ENCODE measurements around the gene DHX58.

Gene DHX58

DNA sequence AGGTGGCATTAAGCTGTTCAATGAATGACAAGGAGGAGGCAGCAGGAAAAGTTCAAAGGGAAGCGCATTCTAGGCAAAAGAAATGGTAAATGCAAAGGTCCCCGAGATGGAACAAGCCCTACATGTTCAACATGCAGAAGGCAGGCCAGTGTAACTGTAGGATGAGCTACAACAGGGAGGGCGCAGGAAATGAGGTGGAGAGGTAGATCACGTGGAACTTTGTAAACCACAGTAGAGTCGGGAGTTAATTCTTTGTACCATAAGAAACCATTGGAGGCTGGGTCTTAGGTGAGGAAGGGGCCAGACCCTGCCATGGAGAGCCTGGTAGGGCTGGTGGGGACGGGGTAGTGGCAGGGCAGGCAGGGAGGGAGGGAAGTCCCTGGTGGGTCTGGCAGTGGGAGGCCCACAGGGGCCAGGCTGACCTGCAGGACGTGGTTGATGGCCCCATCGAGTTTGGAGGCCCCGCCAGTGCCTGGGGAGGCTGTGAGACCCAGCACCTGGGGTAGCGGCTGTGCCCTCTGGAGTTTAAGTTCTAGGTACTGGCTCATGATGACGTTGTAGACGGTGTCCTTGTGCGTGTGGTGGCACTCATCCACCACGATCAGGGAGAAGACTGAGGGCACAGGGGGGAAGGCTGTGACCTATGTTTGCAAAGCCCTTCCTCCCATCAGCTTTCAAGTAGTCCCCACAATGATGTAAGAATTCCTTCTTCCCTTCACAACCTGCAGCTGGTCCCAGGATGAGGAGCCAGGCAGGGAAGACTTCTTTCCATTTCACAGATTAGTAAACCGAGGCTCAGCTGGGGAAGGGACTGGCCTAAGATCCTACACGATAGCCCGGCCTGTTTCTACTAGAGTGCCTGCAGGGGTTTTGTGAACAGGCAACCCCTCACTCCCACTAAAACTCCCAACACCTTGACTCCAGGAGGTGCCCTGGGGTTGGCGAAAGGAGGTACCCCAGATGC lies 1.9 kb downstream of the DHX58 start:
- Histone ChIP-seq H3K4me1 (ENCODE audit: control insufficient read depth, insufficient read depth, low read length) (no peaks in the 10 kb centered on the region), H3K36me3 (ENCODE audit: control insufficient read depth, insufficient read depth, low read length) (no peaks in the 10 kb centered on the region), H3K27ac (ENCODE audit: insufficient read depth, low read depth, low read length, poor library complexity, severe bottlenecking) (no peak overlapping the region), H3K4me3 (ENCODE audit: insufficient read depth, low read depth, low read length) (no peak overlapping the region), H3K9me3 (ENCODE audit: control insufficient read depth, low read length) (no peaks in the 10 kb centered on the region), H3K27me3 (ENCODE audit: control insufficient read depth, insufficient read depth, low read length, poor library complexity, severe bottlenecking) (peaks cover 12% of the 10 kb centered on the region)
- 92 to 93% methylated on average over 18 of the region's 18 CpGs for WGBS, 2 experiments

DNA sequence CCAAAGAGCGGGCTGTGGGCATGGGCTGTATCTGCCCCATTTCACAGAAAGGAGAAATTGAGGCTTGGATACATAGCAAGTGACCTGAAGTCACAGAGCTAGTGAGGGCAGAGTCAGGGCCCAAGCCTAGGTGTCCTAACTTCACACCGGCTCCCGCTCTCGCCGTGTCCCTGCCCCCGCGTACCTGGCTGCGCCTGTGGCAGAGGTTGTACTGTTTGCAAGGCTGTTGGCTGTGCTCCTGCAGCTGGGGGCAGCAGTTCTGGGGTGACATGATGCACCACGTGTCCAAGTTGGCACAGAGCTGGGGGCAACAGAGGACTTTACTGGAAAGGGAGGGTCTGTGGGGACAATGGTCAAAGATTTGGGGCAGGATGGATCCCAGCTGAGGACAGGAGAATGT lies 3.4 kb downstream of the DHX58 start:
- H3K36me3 ChIP-seq (ENCODE audit: control insufficient read depth, insufficient read depth, low read length), result no peaks in the 10 kb centered on the region
- WGBS, 2 experiments, result 95 to 97% methylated on average over 9 of the region's 9 CpGs
- no peaks in the 10 kb centered on the region for H3K4me1 ChIP-seq (ENCODE audit: control insufficient read depth, insufficient read depth, low read length)
- no peak overlapping the region for H3K27ac ChIP-seq (ENCODE audit: insufficient read depth, low read depth, low read length, poor library complexity, severe bottlenecking)
- H3K9me3 ChIP-seq (ENCODE audit: control insufficient read depth, low read length), result no peaks in the 10 kb centered on the region
- H3K27me3 ChIP-seq (ENCODE audit: control insufficient read depth, insufficient read depth, low read length, poor library complexity, severe bottlenecking), result peaks cover 12% of the 10 kb centered on the region
- no peak overlapping the region for H3K4me3 ChIP-seq (ENCODE audit: insufficient read depth, low read depth, low read length)

DNA sequence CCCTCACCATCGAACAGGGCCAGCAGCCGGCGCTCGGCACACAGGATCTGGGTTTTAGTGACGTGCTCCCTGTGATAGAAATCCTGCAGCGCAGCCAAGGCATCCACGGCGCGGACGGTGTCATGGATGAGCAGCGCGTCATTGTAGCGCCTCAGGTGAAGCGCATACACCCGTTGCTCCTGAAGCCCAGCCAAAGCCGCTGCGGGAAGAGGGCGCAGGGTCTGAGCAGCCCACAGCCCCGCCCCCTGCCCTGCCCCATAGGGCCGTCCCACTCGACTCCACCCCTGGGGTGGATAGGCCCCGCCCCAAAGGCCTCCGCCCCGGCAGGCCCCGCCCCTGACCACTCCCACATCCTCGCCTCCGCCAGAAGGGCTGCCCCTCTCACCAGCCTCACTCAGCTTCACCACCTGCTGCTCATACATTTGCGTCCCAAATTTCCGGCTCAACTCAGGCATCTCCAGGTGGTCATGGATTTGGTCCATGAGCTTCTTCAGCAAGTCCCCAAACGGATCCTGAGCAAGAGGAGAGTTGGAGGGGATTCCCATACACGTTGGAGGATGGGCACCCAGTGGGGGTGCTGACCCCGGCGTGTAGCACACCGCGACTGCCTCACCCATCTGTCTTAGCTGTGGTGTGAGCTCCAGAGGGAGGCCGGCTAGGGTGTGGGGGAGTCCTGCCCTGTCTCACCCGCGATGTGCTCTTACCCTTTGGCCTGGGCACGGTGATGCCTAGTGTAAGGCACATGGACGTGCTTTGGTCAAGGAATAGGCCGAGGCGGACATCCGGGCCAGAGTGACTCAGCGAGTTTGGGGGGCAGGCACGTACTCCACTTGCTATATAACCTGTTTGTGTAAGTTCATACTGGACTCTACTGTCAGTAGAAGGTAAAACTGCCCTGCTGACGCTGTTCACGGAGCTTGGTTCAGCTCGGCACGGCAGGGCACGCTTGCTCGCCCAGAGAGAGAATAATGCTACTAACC lies 4.6 kb downstream of the DHX58 start:
- H3K4me1 ChIP-seq (ENCODE audit: control insufficient read depth, insufficient read depth, low read length), result no peaks in the 10 kb centered on the region
- H3K9me3 ChIP-seq (ENCODE audit: control insufficient read depth, low read length), result no peaks in the 10 kb centered on the region
- no peaks in the 10 kb centered on the region for H3K36me3 ChIP-seq (ENCODE audit: control insufficient read depth, insufficient read depth, low read length)
- 29% methylated on average over 51 of the region's 51 CpGs for WGBS, 2 experiments
- no peak overlapping the region for H3K27ac ChIP-seq (ENCODE audit: insufficient read depth, low read depth, low read length, poor library complexity, severe bottlenecking)
- peaks cover 12% of the 10 kb centered on the region for H3K27me3 ChIP-seq (ENCODE audit: control insufficient read depth, insufficient read depth, low read length, poor library complexity, severe bottlenecking)
- peak overlapping the region; percentile 19 for H3K4me3 ChIP-seq (ENCODE audit: insufficient read depth, low read depth, low read length)

DNA sequence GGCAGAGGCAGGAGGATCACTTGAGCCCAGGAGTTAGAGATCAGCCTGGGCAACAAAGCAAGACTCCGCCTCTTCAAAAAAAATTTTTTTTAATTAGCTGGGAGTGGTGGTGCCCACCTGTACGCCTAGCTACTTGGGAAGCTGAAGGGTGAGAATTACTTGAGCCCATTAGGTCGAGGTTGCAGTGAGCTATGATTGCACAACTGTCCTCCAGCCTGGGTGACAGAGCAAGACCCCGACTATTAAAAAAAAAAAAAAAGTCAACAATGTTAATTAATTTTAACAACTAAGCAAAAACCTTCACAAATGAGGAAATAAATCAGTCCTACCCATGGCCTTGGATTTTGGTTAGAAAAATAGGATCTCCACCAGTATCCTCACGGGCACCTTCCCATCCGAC lies 5.4 kb downstream of the DHX58 start:
- Histone ChIP-seq H3K27me3 (ENCODE audit: control insufficient read depth, insufficient read depth, low read length, poor library complexity, severe bottlenecking) (peaks cover 12% of the 10 kb centered on the region), H3K27ac (ENCODE audit: insufficient read depth, low read depth, low read length, poor library complexity, severe bottlenecking) (no peak overlapping the region), H3K36me3 (ENCODE audit: control insufficient read depth, insufficient read depth, low read length) (no peaks in the 10 kb centered on the region), H3K4me3 (ENCODE audit: insufficient read depth, low read depth, low read length) (peak overlapping the region; percentile 19), H3K4me1 (ENCODE audit: control insufficient read depth, insufficient read depth, low read length) (no peaks in the 10 kb centered on the region), H3K9me3 (ENCODE audit: control insufficient read depth, low read length) (no peaks in the 10 kb centered on the region)
- WGBS, 2 experiments, result 56 to 57% methylated on average over 6 of the region's 6 CpGs

DNA sequence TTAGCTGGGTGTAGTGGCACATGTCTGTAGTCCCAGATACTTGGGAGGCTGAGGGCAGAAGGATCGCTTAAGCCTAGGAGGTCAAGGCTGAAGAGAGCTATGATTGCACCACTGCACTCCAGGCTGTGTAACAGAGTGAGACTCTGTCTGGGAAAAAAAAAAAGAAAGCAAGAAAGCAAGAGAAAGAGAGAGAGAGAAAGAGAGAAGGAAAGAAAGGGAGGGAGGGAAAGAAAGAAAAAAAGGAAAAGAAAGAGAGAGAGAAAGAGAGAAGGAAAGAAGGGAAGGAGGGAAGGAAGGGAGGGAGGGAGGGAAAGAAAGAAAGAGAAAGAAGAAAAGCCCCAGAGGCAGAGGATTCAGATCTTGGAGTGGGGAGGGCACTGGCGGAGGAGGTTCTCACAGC lies 6.5 kb downstream of the DHX58 start:
- Histone ChIP-seq H3K36me3 (ENCODE audit: control insufficient read depth, insufficient read depth, low read length) (no peaks in the 10 kb centered on the region), H3K9me3 (ENCODE audit: control insufficient read depth, low read length) (no peaks in the 10 kb centered on the region), H3K4me1 (ENCODE audit: control insufficient read depth, insufficient read depth, low read length) (no peaks in the 10 kb centered on the region), H3K4me3 (ENCODE audit: insufficient read depth, low read depth, low read length) (no peak overlapping the region), H3K27me3 (ENCODE audit: control insufficient read depth, insufficient read depth, low read length, poor library complexity, severe bottlenecking) (peaks cover 12% of the 10 kb centered on the region), H3K27ac (ENCODE audit: insufficient read depth, low read depth, low read length, poor library complexity, severe bottlenecking) (no peak overlapping the region)
- WGBS, 2 experiments, result 91 to 95% methylated on average over 2 of the region's 2 CpGs

DNA sequence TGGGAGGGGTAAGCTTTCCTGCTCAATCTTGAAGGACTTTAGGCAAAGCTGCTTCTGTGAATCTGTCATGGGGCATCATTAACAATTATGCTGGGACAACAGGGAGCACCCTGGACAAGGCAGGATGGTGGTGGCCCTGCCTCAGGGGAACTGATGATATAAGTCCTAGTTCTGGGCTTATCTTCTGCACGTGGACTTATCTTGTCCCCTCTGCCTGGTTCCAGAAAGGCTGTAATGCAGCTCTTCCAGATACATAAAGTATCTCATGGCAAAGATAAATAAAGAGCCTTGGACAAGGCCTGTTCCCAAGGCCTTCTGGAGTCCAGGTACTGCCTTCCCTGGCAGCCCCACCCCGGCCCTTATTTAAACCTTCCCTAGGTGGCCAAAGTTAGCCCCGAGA lies 8.2 kb downstream of the DHX58 start:
- Histone ChIP-seq H3K27ac (ENCODE audit: insufficient read depth, low read depth, low read length, poor library complexity, severe bottlenecking) (no peak overlapping the region), H3K36me3 (ENCODE audit: control insufficient read depth, insufficient read depth, low read length) (no peaks in the 10 kb centered on the region), H3K4me3 (ENCODE audit: insufficient read depth, low read depth, low read length) (no peak overlapping the region), H3K4me1 (ENCODE audit: control insufficient read depth, insufficient read depth, low read length) (no peaks in the 10 kb centered on the region), H3K9me3 (ENCODE audit: control insufficient read depth, low read length) (no peaks in the 10 kb centered on the region), H3K27me3 (ENCODE audit: control insufficient read depth, insufficient read depth, low read length, poor library complexity, severe bottlenecking) (peaks cover 12% of the 10 kb centered on the region)
- 88 to 89% methylated on average over 3 of the region's 3 CpGs for WGBS, 2 experiments

DNA sequence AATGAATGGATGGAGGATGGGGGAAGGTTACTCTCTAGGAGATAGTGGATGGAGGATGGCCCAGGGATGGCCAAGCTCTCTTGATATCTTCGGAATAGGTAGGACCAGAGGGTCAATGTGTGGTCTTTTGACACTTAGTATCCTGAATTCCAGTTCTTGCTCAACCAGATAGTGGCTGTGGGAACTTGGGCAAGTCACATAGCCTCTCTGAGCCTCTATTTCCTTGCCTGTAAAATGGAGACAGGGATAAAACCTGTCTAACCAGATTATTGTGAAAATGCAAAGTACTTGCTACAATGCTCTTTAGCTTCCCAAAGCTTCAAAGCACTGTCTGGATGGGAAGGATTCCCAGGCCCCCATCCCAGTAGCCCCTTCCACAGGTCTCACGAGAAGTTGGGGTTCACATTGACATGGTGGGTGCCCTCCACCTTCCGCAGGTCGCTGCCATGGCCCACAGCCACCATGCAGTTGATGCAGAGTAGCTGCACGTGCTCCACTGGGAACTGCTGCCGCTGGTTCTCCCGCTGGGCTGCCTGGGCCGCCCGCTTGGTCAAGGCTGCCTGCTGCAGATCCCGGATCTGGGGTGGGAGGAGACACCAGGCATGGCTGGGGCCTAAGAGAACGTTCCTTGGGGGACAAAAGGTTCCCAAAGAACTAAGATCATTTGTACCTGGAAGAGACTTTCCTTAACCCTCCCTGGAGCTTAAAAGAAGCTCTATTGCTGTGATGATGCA lies 9.1 kb downstream of the DHX58 start:
- peaks cover 21% of the 10 kb centered on the region for H3K27me3 ChIP-seq (ENCODE audit: control insufficient read depth, insufficient read depth, low read length, poor library complexity, severe bottlenecking)
- H3K27ac ChIP-seq (ENCODE audit: insufficient read depth, low read depth, low read length, poor library complexity, severe bottlenecking), result no peak overlapping the region
- no peaks in the 10 kb centered on the region for H3K36me3 ChIP-seq (ENCODE audit: control insufficient read depth, insufficient read depth, low read length)
- H3K9me3 ChIP-seq (ENCODE audit: control insufficient read depth, low read length), result no peaks in the 10 kb centered on the region
- H3K4me3 ChIP-seq (ENCODE audit: insufficient read depth, low read depth, low read length), result no peak overlapping the region
- H3K4me1 ChIP-seq (ENCODE audit: control insufficient read depth, insufficient read depth, low read length), result no peaks in the 10 kb centered on the region
- 85 to 89% methylated on average over 11 of the region's 11 CpGs for WGBS, 2 experiments

DNA sequence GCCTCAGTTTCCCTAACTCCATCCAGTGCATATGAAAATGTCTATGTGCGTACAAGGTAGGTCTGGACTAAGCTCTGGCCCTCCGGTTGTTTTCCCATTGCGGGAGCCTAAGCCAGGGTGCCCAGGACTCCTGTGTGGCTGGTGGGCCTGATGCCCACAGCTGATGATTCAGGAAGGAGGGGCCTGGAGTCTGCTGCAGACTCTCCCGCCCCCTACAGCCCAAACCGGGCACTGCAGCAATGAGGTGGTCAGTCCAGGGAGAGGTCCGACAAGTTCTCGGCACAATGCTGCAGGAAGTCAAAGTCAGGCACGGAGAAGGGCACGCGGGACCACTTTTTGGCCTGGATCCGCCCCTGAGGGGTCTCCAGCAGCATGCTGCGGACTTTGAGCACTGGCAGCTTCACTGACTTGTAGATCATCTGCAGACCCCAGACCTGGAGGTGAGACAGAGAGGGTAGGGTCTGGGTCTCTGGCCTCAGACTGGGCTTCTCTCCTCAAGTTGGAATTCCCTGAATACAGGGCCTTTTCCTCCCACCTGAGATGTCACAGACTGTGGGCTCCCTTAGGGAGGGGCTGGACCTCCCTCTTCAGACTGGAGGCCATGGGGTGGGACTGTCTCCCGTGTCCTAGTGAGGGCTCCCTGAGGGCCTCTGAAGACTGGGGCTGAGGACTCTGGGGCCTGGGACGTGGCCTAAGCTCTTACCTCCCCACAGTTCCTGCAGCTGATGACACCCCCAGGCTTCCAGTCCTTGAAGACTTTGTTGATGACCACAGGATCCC lies 10.8 kb downstream of the DHX58 start:
- peaks cover 31% of the 10 kb centered on the region for H3K27me3 ChIP-seq (ENCODE audit: control insufficient read depth, insufficient read depth, low read length, poor library complexity, severe bottlenecking)
- no peak overlapping the region for H3K4me3 ChIP-seq (ENCODE audit: insufficient read depth, low read depth, low read length)
- H3K36me3 ChIP-seq (ENCODE audit: control insufficient read depth, insufficient read depth, low read length), result no peaks in the 10 kb centered on the region
- H3K9me3 ChIP-seq (ENCODE audit: control insufficient read depth, low read length), result no peaks in the 10 kb centered on the region
- peaks cover 12% of the 10 kb centered on the region for H3K4me1 ChIP-seq (ENCODE audit: control insufficient read depth, insufficient read depth, low read length)
- no peak overlapping the region for H3K27ac ChIP-seq (ENCODE audit: insufficient read depth, low read depth, low read length, poor library complexity, severe bottlenecking)
- 40 to 42% methylated on average over 14 of the region's 14 CpGs for WGBS, 2 experiments

DNA sequence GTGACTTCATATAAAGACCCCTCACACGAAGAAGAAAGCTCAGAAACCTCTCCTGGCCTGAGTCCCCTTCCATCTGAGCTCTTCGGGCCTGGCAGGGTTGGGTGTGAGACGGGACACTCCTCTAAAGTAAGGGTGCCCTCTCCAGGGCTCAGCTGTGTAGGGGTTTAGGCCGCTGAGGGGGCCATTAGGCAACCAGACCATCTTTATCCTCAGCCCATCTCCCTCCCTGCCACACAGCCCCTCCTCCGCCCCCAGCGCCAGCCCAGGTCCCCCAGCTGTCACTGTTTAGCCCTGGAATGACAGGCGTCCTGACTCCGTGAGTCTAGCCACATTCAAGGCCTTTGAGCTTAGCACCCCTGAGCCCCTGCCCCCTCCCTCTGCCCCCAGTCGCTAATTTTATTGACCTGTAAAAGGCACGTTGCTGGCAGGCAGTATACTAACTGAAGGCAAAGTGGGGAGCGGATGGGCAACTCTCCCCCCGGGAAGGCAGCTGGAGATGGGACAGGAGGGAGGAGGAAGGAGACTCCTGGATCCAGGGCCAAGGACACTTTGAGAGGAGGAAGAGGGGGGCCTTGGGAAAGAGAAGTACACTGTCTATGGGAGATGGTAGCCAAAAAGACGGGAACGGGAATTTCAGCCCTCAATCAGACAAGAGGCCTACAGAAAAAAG lies 13.6 kb downstream of the DHX58 start:
- Histone ChIP-seq H3K4me3 (ENCODE audit: insufficient read depth, low read depth, low read length) (no peak overlapping the region), H3K36me3 (ENCODE audit: control insufficient read depth, insufficient read depth, low read length) (no peaks in the 10 kb centered on the region), H3K9me3 (ENCODE audit: control insufficient read depth, low read length) (no peaks in the 10 kb centered on the region), H3K27ac (ENCODE audit: insufficient read depth, low read depth, low read length, poor library complexity, severe bottlenecking) (no peak overlapping the region), H3K4me1 (ENCODE audit: control insufficient read depth, insufficient read depth, low read length) (peaks cover 17% of the 10 kb centered on the region), H3K27me3 (ENCODE audit: control insufficient read depth, insufficient read depth, low read length, poor library complexity, severe bottlenecking) (peaks cover 30% of the 10 kb centered on the region)
- WGBS, 2 experiments, result 32 to 37% methylated on average over 14 of the region's 14 CpGs
